Activated CD8-positive, alpha-beta memory T cell treated with anti-CD3 and anti-CD28 coated beads for 36 hours (primary cell): Measurements from ENCODE around the gene ADM5. TPM values are rescaled to one million over a fixed set of nuclear protein-coding genes. Genes with fewer than 3 reads are reported as not detected.

Experiments
- CTCF ChIA-PET: fragments of 350-600 bp; sonication (Branson Sonifier 250); formaldehyde crosslinking; loops from one replicate; lab custom pipeline; 2021; ENCODE audit warnings: antibody characterized with exemption; lab: Charles Lee
- POLR2A ChIA-PET: fragments of 350-600 bp; sonication (Branson Sonifier 250); formaldehyde crosslinking; loops from one replicate; lab custom pipeline; 2021; ENCODE audit warnings: antibody characterized with exemption; lab: Charles Lee
- total RNA-seq, 2 experiments: library from RNA; stranded (reverse); gene quantifications; one replicate each; pipeline ENCODE4 v1.2.3, GENCODE V29; 2021

The ADM5 gene
- total RNA-seq, 2 experiments from 2014 or later, result 7.3 TPM

DNA sequence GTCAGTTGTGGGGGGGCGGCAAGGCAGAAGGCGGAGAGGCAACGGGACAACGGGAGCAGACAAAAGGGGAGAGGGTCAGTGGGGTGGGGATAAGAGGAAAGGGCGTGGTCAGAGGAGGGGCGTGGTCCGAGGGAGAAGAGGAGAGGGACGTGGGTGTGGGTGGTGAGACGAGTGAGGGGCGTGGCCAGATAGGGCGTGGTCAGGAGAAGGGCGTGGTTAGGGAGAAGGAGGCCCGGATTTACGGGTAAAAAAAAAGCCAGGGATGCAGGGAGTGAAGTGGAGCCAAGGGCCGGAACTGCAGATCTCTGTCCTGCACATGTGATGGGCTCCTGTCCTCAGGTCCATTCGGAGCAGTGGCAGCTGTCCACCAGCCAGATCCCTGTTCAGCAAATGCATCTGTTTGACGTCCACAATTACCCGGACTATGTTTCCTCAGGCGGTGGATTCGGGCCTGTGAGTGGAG, 23.0 kb downstream of the ADM5 start:
- CTCF ChIA-PET, result no interaction called here
- POLR2A ChIA-PET, result no interaction called here

DNA sequence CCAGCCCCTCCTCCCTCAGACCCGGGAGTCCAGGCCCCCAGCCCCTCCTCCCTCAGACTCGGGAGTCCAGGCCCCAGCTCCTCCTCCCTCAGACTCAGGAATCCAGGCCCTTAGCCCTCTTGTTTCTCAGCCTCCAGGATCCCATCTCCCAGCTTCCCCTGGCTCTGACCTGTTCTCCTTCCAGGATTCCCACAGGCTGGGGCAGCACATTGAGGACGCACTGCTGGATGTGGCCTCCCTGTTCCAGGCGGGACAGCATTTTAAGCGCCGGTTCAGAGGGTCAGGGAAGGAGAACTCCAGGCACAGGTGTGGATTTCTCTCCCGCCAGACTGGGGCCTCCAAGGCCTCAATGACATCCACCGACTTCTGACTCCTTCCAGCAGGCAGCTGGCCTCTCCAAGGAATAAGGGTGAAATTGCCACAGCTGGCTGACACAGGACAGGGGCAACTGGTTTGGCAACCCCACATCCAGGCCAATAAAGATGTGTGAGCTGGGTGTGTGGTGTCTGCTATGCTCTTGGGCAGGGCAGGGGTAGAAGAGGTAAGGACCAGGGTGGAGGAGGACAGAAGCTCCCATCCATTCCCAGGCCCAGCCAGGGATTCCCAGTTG, 23.9 kb downstream of the ADM5 start:
- POLR2A ChIA-PET, result no interaction called here
- CTCF ChIA-PET, result no interaction called here

DNA sequence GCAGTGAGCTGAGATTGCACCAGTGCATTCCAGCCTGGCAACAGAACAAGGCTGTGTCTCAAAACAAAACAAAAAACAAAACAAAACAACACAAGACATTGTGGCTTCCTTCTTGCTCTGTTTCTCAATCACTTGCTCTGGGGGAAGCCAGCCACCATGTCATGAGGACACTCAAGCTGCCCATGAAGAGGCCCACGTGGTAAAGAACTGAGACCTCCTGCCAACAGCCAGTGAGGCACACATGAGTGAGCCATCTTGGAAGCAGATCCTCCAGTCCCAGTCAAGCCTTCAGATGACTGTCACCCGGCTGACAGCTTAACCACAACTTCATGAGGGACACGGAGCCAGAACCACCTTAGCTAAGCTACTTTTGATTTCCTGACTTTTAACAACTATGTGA, 26.8 kb downstream of the ADM5 start:
- ChIA-PET POLR2A (no interaction called here), CTCF (no interaction called here)

DNA sequence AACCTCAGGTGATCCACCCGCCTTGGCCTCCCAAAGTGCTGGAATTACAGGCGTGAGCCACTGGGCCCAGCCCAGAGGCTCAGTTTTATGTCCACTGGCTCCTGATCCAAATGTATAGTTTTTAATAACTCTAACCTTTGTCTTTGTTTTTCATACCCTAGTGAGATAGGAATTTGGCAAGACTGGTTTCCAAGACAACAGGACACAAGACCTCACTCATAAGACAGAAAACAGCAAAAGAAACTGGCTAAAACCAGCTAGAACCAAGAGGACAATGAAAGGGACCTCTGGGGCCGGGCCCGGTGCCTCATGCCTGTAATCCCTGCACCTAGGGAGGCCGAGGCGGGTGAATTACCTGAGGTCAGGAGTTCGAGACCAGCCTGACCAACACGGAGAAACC, 29.1 kb downstream of the ADM5 start:
- ChIA-PET POLR2A (interaction anchor here (0.6 kb wide), 1 partner anchor 203 kb away, joined by 3 read pairs; no protein-coding TSS in a partner anchor), CTCF (interaction anchor here (1.0 to 1.2 kb wide), 2 partner anchors 68 to 87 kb away, joined by 4 to 5 read pairs; no protein-coding TSS in a partner anchor)

DNA sequence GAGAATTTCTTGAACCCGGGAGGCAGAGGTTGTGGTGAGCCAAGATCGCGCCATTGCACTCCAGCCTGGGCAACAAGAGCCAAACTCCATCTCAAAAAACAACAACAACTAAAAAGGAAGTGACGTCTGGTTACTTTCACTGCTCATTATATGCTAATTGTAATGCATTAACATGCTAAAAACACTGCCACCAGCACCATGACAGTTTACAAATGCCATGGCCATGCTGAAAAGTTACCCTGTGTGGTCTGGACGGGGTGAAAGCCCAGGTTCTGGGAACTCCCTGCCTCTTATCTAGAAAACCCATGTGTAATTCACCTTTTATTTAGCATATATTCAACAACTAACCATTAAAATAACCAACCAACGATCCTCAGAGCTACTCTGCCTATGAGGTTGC, 29.6 kb downstream of the ADM5 start:
- ChIA-PET CTCF (no interaction called here), POLR2A (no interaction called here)

DNA sequence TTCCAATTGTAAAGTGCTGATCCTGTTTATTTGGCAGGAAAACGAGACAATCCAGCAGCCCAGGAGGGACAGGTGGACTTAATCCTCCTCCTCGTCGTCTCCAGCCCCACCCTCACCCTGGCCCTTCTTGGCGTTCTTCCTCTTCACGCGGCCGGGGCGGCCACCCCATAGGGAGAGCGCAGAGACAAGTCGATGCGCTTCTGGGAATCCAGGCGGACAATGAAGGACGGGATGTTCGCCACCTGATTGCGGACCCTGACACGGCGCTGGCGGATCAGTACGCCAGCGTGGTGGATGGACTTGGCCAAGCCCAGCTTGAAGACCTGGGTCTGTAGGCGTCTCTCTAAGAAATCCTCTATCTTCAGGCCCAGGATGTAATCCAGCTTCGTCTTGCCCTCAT, 30.0 kb downstream of the ADM5 start:
- POLR2A ChIA-PET, result interaction anchor here (0.6 kb wide), 3 partner anchors 12 to 89 kb away, joined by 3 to 4 read pairs (median 4); no protein-coding TSS in a partner anchor
- CTCF ChIA-PET, result interaction anchor here (0.6 kb wide), 1 partner anchor 32 kb away, joined by 4 read pairs; no protein-coding TSS in a partner anchor

DNA sequence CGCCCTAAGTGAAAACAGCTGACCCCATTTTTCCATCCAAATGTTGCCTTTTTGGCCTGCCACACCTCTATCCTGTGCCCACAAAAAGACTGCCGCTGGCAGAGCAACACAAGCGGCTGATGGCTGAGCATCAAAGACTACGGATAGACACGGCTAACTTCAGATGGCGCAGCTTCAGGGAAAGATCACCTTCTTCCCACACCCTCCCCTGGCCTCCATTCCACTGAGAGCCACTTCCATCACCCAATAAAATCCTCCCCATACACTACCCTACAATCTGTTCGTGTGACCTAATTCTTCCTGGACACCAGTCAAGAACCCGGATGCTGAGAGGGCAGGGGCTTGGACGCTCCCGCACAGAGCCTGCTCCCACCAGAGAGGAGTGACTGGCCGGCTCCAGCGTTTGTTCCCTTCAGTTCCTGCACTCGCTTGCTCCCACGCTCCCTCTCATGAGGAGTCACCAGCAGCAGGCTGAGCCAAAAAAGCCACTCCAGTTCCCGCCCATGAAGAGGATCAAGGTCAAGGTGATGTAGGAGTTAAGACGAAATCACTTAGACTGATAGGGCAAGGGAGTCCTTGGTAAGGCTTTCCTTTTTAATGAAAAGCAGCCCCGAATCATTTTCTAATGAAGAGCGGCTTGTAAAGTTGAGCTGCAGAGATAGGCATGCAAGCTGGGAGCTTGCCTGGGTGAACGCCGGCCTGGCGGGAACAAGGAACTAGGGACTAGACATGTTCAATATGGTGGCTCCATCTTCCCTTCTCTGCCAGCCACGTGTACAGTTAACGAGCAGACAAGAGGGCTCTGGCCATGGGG, 38.0 kb downstream of the ADM5 start:
- ChIA-PET CTCF (interaction anchor here (1.7 kb wide), 1 partner anchor 10 kb away, joined by 6 read pairs; no protein-coding TSS in a partner anchor), POLR2A (no interaction called here)

DNA sequence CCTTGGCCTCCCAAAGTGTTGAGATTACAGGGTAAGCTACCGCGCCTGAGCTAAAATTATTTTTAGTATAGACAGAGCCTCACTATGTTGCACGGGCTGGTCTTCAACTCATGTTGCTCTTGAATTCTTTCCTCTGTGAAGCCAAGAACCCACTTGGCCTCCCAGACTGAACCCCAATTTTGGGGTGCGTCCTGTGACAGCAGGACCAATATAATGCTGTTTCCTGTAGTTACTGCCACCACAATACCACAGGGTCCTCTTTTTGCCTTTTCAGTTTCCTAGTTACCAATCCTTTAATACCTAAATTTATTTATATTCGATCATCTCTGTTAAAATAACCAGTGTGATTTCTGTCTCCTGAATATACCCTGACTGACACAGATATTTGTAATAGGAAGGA, 40.8 kb downstream of the ADM5 start:
- ChIA-PET POLR2A (no interaction called here), CTCF (no interaction called here)

DNA sequence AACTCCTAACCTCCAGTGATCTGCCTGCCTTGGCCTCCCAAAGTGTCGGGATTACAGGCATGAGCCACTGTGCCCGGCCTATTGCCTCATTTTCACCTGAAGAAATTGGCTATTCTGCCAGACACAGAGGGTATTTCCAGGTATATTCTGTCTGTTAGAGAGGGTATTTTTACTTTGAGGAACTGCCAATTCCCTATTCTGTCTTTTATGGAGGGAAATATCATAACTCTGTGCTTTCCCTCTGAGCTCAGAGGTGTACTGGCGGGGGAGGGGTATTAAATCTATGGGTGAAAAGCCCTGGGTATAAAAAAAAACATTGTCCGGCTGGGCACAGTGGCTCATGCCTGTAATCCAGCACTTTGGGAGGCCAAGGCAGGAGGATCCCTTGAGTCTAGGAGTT, 48.9 kb downstream of the ADM5 start:
- ChIA-PET CTCF (no interaction called here), POLR2A (interaction anchor here (0.6 kb wide), 1 partner anchor 29 kb away, joined by 5 read pairs; no protein-coding TSS in a partner anchor)

DNA sequence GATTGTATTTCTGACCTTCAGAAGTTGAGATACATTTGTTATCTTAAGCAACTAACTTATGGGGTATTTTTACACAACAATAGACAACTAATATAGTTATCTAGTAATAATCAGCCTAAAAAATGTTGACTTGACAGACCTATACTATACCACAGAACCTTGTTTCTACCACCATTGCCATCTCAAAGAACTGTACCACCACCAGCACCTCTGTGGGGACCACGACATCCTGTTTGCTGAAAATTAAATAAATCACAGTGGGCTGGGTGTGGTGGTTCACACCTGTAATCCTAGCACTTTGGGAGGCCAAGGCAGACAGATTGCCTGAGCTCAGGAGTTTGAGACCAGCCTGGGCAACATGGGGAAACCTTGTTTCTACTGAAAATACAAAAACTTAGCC, 49.7 kb downstream of the ADM5 start:
- ChIA-PET CTCF (no interaction called here), POLR2A (no interaction called here)

DNA sequence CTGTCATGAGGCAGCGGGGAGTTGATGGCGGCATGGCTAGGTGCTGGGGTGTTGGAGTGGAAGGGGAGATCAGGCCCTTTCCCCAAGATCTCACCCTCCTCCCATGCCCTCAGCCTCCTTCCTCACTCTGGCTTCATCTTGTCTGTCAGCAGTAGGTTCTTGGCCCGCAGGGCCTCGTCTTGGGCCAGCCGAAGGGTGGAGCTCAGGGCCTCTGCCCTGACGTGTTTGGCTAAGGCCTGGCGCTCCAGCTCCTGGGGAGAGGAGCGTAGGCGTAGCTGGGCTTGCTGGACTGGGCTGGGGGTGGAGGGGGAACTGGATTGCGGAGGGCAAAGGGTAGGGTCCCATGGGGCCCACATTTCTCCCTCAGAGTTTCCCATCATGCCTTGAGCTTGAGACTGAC, 50.5 kb downstream of the ADM5 start:
- CTCF ChIA-PET, result no interaction called here

More for the DNA sequence above, 50.5 kb downstream of the ADM5 start:
- POLR2A ChIA-PET, result no interaction called here

Other genes starting within 250 kb of the ADM5 start
- not detected for gene SLC17A7, start 248.1 kb upstream of the ADM5 start, total RNA-seq
- 100 to 1,000 TPM; 152 to 154 TPM for gene PIH1D1, start 237.8 kb upstream of the ADM5 start, total RNA-seq
- 10 to 100 TPM; 38.4 to 38.5 TPM for gene ALDH16A1, start 236.4 kb upstream of the ADM5 start, total RNA-seq
- gene FLT3LG, start 215.4 kb upstream of the ADM5 start, total RNA-seq, result 10 to 100 TPM; 52.2 to 55.1 TPM
- 1,000 to 10,000 TPM; 3,587 to 3,700 TPM for gene RPL13A, start 202.0 kb upstream of the ADM5 start, total RNA-seq
- gene RPS11, start 193.2 kb upstream of the ADM5 start, total RNA-seq, result 1,000 to 10,000 TPM; 2,789 to 2,826 TPM
- 10 to 100 TPM; 10.3 to 12.4 TPM for gene FCGRT, start 176.9 kb upstream of the ADM5 start, total RNA-seq
- gene RCN3, start 161.6 kb upstream of the ADM5 start, total RNA-seq, result 1 to 10 TPM; 2.6 to 2.8 TPM
- 10 to 100 TPM; 59.7 to 60.2 TPM for gene NOSIP, start 109.0 kb upstream of the ADM5 start, total RNA-seq
- 1 to 10 TPM; 1.1 to 1.4 TPM for gene PRRG2, start 108.3 kb upstream of the ADM5 start, total RNA-seq
- 10 to 100 TPM; 22.0 to 22.3 TPM for gene PRR12, start 98.4 kb upstream of the ADM5 start, total RNA-seq
- 1 to 10 TPM; 5.0 to 5.4 TPM for gene RRAS, start 49.5 kb upstream of the ADM5 start, total RNA-seq
- 10 to 100 TPM; 71.7 to 76.5 TPM for gene SCAF1, start 47.4 kb upstream of the ADM5 start, total RNA-seq
- 100 to 1,000 TPM; 120 to 122 TPM for gene IRF3, start 23.7 kb upstream of the ADM5 start, total RNA-seq
- 10 to 100 TPM; 72.3 to 73.6 TPM for gene BCL2L12, start 23.7 kb upstream of the ADM5 start, total RNA-seq
- 100 to 1,000 TPM; 538 to 559 TPM for gene PRMT1, start 12.3 kb upstream of the ADM5 start, total RNA-seq
- under 1 TPM; 0.32 to 0.61 TPM for gene CPT1C, start 1.5 kb downstream of the ADM5 start, total RNA-seq
- gene TSKS, start 73.7 kb downstream of the ADM5 start, total RNA-seq, result under 1 TPM; 0.34 to 0.70 TPM
- 10 to 100 TPM; 90.3 to 91.8 TPM for gene AP2A1, start 77.4 kb downstream of the ADM5 start, total RNA-seq
- gene FUZ, start 123.7 kb downstream of the ADM5 start, total RNA-seq, result 10 to 100 TPM; 32.6 to 33.4 TPM
- 10 to 100 TPM; 44.8 to 48.2 TPM for gene MED25, start 128.7 kb downstream of the ADM5 start, total RNA-seq
- 10 to 100 TPM; 90.2 to 90.9 TPM for gene PTOV1, start 161.6 kb downstream of the ADM5 start, total RNA-seq
- 10 to 100 TPM; 86.7 to 93.1 TPM for gene PNKP, start 178.0 kb downstream of the ADM5 start, total RNA-seq
- 10 to 100 TPM; 31.7 TPM for gene AKT1S1, start 187.8 kb downstream of the ADM5 start, total RNA-seq
- gene TBC1D17, start 188.1 kb downstream of the ADM5 start, total RNA-seq, result 10 to 100 TPM; 26.3 to 27.4 TPM
- gene IL4I1, start 207.3 kb downstream of the ADM5 start, total RNA-seq, result 10 to 100 TPM; 28.9 to 30.8 TPM
- gene ATF5, start 239.6 kb downstream of the ADM5 start, total RNA-seq, result 10 to 100 TPM; 34.2 to 38.1 TPM
- 100 to 1,000 TPM; 206 to 216 TPM for gene NUP62, start 239.9 kb downstream of the ADM5 start, total RNA-seq